SH-SY5Y (cell line): ENCODE measurements around the gene DPYD.

ENCODE experiments used
- GATA2 ChIP-seq: IDR thresholded peaks from 2 replicates; pipeline ENCODE4 v1.6.1; 2011; ENCODE audit warnings: mild to moderate bottlenecking, low read depth, low read length
- GATA3 ChIP-seq: IDR thresholded peaks from 2 replicates; pipeline ENCODE4 v1.6.1; 2011; ENCODE audit warnings: low read depth, mild to moderate bottlenecking, low read length, moderate library complexity

GRCh38 chr1:97392701-97393100 is 528.1 kb downstream of the DPYD start:
- TF ChIP-seq GATA3 = no peak
- TF ChIP-seq GATA2 = no peak
